HG02870 (cell line): ENCODE results near the gene KRT80.

Experiments
- ATAC-seq: cut with Tn5 transposase; IDR thresholded peaks from one replicate; pipeline ENCODE4 v1.9.1; 2021; ENCODE audit warnings: mild to moderate bottlenecking, moderate library complexity; ENCODE audit not compliant: unreplicated experiment

KRT80 gene

DNA sequence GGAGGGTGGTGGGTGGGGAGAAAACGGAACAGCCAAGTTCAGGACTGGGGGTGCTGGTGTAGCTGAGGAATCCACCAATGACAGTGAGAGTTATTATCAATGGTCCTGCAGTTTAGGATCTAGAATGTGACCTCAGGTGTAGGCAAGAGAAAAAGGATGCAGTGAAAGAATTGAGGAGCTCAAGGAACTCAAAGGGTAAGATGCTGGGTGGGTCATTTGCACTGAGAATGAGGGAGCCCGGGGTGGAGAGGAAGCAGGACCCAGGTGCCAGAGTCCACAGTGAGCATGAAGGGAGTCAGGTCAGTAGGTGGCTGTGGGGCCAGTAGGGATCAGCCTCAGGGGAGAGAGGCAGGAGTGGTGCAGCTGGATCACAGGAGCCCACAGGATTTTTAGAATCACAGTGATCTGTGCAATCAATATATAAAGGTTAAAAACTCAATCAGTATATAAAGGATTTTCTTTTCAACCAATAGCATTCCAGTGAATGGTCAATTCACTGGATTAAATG, 38.1 kb upstream of the KRT80 start:
- ATAC-seq = no peak

GRCh38 chr12:52228931-52229330, 37.1 kb upstream of the KRT80 start:
- ATAC-seq = no peak

- no peak for ATAC-seq
These were observed 36.6 kb upstream of the KRT80 start for GRCh38 chr12:52228366-52228765.

- ATAC-seq = no peak
These were observed 35.9 kb upstream of the KRT80 start for GRCh38 chr12:52227606-52228166.

DNA sequence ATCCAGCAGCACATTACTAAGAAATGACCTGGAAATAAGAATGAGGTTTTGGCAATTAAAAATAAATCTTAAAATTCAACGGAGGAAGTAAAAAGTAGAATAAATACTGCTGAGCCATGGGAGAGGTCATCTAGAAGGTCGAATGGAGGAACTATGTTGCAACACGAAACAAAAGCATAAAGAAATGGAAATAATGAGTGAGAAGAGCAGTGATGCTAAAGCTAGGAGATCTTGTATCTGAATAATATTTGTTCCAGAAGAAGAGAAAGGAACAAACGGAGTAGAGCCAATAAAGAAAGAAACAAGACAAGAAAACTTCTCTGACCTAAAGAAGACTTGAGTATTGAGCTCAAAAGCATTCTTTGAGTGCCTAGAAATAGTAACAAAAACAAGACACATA, 34.6 kb upstream of the KRT80 start:
- ATAC-seq = no peak

DNA sequence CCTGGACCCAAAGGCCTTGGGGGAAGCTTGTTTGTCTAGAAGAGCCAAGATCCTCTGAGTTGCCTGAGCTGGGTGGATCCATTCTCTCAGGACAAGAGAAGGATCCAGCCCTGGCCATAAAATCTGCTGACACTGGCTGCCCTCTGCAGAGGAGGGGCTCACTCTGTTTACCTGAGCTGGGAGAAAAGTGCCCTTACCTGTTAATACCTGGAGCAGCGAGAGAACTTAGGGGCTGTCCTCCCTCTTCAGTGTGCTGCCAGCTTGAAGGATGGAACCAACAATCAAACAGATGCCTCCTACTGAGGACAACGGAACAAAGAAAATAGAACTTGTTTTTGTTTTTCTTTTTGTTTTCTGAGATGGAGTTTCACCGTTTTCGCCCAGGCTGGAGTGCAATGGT, 33.9 kb upstream of the KRT80 start:
- no peak for ATAC-seq

- ATAC-seq = no peak
These were observed 32.3 kb upstream of the KRT80 start for GRCh38 chr12:52224151-52224550.

- ATAC-seq = no peak
These were observed 31.7 kb upstream of the KRT80 start for GRCh38 chr12:52223406-52224039.

DNA sequence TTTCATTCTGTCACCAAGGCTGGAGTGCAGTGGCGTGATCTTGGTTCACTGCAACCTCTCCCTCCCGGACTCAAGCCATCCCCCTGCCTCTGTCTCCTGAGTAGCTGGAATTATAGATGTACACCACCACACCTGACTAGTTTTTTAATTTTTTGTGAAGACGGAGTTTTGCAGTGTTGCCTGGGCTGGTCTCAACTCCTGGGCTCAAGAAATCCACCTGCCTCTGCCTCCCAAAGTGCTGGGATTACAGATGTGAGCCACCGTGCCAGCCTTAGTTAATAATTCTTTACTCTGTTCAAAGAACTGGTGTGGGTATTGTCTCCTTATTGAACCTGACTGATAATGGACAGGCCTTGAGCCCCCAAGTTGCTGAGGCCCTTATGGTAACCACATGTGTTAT, 30.9 kb upstream of the KRT80 start:
- ATAC-seq = no peak

GRCh38 chr12:52221912-52222457, 30.2 kb upstream of the KRT80 start:
- no peak for ATAC-seq

GRCh38 chr12:52221070-52221781, 29.4 kb upstream of the KRT80 start:
- no peak for ATAC-seq

GRCh38 chr12:52220477-52220876, 28.7 kb upstream of the KRT80 start:
- no peak for ATAC-seq

GRCh38 chr12:52218001-52218400, 26.2 kb upstream of the KRT80 start:
- no peak for ATAC-seq

DNA sequence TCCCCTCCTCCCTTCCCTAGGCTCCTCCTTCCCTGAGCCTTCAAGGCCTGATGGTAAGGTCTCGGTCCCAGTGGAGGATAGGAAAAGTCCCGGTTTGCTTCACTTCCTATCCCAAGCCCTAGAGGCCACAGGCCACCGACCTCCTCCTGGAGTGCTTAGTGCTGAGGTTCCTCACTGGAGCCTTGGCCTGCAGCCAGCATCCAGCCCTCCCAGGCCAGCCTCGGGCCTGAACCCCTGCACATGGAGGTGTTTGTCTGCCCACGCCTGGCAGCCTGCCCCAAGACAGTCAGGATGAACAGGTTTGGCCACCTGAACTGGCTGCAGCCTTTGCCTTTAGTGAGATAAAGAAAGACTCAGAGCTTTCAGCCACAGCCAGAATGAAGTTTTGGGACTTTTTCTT, 25.4 kb upstream of the KRT80 start:
- no peak for ATAC-seq

GRCh38 chr12:52216807-52217206, 25.0 kb upstream of the KRT80 start:
- no peak for ATAC-seq

- no peak for ATAC-seq
These were observed 24.3 kb upstream of the KRT80 start for GRCh38 chr12:52216100-52216499.

DNA sequence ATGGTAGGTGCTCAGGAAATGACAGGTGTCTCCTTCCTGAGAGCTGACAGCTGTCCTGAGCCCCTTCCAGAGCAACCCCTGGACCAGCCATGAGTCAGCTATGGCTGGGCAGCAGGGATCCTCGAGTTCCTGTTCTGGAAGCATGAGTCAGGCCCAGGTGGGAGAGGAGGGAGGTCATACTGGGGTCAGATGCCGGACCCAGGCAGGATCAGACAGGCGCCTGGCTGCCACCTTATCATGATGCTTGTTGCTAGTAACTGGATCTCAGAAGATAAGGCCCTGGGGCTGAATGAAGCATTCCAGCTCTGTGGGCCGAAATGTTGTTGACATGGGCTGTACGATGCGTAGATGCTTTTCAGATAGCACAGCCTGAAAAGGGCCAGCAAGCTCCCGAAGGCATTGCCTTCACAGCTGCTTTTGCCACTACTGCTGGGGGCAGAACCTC, 23.8 kb upstream of the KRT80 start:
- ATAC-seq = no peak

DNA sequence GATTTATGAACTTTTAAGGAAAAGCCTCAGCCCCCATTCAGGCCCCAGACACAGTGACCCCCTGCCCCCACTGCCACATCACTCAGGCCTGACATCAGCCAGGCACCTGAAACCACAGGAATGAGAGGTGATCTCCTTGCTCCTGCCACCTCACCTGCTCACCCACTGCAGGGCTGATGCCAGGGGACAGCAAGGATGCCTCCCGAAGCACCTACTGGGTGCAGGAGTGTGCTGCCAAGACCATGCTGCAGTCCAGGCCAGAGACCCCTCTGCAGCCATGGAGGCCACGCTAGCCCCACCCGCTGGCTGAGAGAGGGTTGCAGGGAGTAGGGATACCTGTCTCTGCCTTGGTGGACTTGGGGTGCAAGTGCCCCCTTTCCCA, 22.6 kb upstream of the KRT80 start:
- no peak for ATAC-seq

DNA sequence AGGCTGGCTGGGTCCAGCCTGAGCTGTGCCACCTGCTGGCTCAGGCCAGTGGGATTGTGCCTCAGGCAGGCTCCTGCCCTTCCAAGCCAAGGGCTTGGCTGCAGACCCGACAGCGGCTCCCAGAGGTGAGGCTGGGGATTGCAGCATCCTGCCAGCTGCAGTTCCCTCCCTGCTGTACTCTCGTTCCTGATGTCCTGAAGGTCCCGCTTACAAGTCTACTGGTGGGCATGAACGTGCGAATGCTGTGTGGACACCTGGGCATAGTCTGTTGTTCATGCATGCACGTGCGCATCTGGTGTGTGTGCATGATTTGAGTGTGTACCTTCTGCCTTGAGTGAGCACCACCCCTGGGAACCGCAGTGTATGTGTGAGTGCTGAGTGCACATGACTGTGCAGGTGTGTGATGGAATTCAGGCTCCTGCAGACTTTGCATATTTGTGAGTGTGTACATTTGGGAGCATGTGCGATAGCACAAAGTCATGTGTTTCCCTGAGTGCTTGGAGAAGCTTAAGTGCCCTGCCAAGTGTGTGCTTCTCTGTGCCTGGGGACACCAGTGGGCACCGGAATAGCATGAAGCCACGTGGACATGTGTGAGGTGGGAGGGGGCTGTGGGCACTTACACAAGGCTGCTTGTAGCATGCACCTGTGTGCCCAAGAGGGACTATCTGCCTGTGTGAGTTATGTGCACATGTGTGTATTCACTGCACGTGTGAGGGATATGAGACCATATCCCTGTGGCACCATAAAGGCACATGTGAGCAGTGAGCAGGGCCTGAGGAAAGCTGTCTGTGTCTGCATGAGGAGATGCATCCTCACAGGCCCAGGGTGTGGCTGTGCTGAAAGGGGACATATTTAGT, 22.0 kb upstream of the KRT80 start:
- no peak for ATAC-seq

GRCh38 chr12:52212701-52213563, 21.1 kb upstream of the KRT80 start:
- ATAC-seq = no peak
